ENCODE data around the gene SHISAL1.
"Not testable (repeated sequence)": the region's sequence is repeated elsewhere in the genome, so short reads cannot be mapped to it uniquely, and the experiment has no call there.

The SHISAL1 gene

GRCh38 chr22:44325718-44326490 lies 13.2 kb upstream of the SHISAL1 start:
- DNase-seq = peak; percentile 40 to 51 (median 44)

- DNase-seq = not testable (repeated sequence)
These were observed 10.5 kb upstream of the SHISAL1 start for GRCh38 chr22:44323140-44323790.

- no peak for DNase-seq
These were observed 6.9 kb upstream of the SHISAL1 start for GRCh38 chr22:44319685-44320084.

DNA sequence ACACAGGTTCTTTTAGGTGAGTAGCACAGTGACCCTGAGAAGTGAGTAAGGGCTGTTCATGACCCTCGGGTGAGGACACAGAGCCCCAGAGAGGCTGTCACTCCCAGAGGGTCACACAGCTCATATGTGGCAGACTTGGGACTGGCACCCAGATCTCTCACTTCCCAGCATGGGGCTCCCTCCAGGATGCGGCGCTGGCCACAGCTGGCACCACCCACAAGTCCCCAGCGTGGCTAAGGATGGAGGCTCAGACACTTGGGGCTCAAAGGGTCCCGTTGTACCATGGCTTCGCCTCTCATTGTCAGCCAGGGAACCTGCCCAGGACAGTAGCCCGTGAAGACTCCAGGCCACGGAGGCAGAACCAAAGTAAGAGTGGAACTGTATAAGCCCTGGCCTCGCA lies 6.0 kb upstream of the SHISAL1 start:
- no peak for DNase-seq

GRCh38 chr22:44317886-44318637 lies 5.3 kb upstream of the SHISAL1 start:
- DNase-seq = no peak

DNA sequence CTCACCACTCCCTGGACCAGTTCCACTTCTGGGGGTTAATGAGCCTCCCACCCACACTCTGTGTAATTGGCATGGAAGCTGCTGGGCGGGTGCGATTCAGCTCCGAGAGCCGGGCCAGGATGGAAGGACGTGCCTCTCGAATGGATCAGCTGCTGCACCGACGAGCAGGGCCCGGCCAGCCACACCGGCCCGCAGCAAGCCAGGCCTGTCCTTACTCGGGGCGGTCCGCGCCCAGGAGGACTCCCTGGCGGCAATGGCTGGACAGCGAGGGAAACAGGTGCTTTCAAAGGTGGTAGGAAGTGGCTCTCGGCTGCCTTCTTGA lies 4.3 kb upstream of the SHISAL1 start:
- DNase-seq = no peak

GRCh38 chr22:44316393-44317122 lies 3.8 kb upstream of the SHISAL1 start:
- DNase-seq = no peak

GRCh38 chr22:44314425-44315067 lies 1.8 kb upstream of the SHISAL1 start:
- no peak for DNase-seq

DNA sequence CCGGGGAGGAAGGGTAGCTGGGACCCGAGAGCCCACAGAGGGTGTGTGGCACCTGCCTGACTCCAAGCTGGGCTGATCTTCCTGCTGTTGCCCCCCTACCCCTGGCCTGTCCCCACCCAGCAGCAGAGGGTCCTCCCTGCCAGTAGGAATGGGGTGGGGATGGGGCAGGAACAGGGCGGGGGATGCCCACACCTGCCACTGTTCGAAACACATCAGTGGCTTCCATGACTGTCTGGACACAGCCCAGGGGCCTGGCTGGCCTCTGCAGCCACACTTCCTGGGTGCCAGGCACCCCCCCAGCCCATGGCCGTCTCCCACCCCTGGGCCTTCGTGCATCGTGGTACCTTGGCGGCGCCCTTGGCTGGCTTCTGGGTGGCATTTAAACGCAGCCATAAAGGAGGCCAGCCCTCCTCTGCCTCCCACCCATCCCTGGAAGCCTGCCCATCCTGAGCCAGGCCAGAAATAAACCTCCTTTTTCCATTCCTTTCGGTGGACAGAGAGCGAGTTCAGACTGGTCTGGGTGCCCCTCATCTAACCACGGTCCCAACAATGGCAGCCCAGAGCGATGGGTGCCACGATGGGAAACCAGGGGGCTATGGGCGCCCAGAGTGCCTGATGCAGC lies 745 bp upstream of the SHISAL1 start:
- no peak for DNase-seq

DNA sequence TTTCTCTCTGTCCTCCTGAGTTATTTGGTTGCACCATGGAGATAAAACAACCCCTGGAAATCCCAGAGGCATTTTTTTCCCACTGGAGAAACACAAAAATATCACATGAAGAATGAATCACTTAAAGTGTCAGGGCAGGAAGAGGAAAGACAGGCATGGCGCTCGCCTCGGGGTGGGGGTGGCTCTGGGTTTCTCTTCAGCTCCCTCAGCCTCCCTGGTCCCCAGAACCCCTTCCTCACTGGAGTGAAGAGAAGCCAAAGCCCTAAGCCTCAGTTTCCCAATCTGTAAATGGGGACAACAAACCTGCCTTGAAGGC lies 938 bp downstream of the SHISAL1 start:
- DNase-seq = peak; percentile 75 to 83 (median 79)

GRCh38 chr22:44311104-44311854 lies 1.5 kb downstream of the SHISAL1 start:
- DNase-seq = no peak

- no peak for DNase-seq
These were observed 3.1 kb downstream of the SHISAL1 start for GRCh38 chr22:44309647-44310046.

GRCh38 chr22:44309137-44309536 lies 3.6 kb downstream of the SHISAL1 start:
- peak; percentile 93 to 97 (median 95) for DNase-seq

DNA sequence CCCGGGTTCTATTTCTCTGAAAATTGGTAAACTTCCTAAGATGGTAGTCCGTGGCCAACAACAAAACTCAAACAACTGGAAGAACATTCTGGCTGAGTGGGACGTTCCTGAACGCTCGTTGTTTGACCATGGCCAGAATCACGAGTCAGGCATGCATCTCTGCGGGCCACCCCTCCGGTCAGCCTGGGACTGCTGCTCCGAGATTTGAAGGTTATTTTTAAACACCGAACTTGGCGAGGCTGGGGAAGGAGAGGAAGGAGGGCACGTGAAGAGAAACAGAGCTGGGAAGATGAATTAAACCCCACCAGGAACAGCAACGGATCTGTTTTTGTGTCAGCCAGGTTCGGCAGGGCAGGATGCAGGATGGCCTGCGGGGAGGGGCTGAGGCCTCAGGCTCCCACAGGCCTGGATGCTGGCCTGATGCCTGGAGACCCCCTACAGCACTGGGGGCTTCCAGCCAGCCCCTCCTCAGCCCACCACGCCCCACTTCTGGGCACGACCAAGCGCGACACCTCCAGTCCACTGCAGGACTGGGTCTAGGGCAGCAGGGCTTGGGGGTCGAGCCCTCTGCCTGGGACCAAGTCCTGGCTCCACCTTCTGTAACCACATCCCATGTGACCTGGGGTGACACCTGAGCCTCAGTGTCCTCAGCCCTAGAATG lies 5.1 kb downstream of the SHISAL1 start:
- no peak for DNase-seq

GRCh38 chr22:44305888-44306287 lies 6.9 kb downstream of the SHISAL1 start:
- no peak for DNase-seq

GRCh38 chr22:44305455-44305854 lies 7.3 kb downstream of the SHISAL1 start:
- DNase-seq = no peak

GRCh38 chr22:44304911-44305310 lies 7.8 kb downstream of the SHISAL1 start:
- DNase-seq = no peak

DNA sequence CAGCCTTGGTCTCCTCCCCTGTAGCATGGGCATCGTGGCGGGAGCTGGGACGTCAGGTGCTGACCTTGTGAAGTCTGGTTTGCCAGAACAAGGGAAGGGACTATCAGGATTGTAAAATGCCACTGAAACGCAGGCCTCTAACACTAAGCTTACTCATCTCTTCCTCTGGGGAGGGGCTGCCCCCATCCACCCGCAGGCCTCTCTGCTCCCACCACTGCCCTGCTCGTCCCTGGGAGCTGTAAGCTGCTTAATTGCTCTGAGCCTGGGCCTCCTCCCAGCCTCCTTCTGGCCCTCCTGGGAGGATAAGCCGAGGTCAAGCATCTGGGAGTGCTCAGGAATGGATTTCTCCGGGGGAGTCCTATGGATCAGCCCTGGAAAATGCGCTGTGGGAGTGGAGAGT lies 8.4 kb downstream of the SHISAL1 start:
- DNase-seq = no peak

GRCh38 chr22:44302363-44302762 lies 10.4 kb downstream of the SHISAL1 start:
- not testable (repeated sequence) for DNase-seq

- no peak for DNase-seq
These were observed 11.7 kb downstream of the SHISAL1 start for GRCh38 chr22:44301039-44301438.

DNA sequence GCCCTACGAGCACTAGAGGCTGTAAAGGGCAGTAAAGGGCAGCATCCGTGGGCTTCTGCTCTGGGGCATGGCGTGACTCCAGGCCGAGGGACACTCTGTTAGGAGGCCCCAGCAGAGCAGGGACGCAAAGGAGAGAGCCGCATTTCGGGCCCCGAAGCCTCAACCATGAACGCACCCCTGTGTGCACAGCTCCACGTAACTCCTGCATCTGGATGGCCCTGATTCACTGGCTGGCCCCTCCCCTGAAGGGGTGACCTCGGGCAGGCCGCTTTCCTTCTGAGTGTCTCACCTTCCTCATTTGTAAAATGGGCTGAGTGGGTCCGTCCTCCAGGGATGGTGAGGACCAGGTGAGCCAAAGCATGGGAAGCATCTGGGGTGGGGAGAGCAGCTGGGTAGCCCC lies 13.6 kb downstream of the SHISAL1 start:
- DNase-seq = no peak
